NCI-H2107 treated with DMSO at 0.1 percent for 48 hours (cell line): ENCODE data around the gene ZSWIM4.

Experiments used
- DNase-seq: peaks from one replicate; lab custom pipeline; 2025; ENCODE audit not compliant: unreplicated experiment; lab: John Stamatoyannopoulos, UW

Gene ZSWIM4

DNA sequence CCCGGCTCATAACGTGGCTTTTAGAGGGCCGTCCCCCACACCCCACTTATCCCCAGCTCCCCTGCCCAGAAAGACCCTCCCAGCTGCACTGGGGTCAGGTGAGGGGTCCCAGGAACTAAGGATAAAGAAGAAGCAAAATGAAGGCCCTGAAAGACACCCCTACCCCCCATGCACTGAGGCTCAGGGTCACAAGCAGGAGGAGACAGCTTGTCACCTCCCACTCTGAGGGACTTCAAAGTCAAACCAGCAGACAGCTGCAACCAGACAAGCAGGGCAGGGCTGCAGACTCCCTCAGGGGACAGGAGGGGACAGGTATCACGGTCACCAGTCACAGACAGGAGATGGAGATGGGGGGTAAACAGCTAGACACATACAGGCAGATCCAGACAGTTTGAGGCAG lies 75.6 kb downstream of the ZSWIM4 start:
- no peak for DNase-seq

DNA sequence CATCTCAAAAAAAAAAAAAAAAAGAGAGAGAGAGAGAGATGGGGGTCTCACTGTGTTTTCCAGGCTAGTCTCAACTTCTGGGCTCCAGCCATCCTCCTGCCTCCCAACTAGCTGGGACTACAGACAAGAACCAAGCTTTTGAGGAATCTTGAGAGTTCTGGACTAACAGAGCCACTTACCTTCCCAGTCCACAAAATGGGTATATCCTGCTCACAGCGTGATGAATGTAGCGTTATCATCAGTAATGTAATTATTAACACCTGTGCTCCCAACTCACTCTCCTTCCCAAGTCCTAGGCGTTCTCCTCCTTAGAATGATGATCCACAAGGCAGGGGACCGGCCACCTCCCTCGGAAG lies 77.1 kb downstream of the ZSWIM4 start:
- DNase-seq = no peak

DNA sequence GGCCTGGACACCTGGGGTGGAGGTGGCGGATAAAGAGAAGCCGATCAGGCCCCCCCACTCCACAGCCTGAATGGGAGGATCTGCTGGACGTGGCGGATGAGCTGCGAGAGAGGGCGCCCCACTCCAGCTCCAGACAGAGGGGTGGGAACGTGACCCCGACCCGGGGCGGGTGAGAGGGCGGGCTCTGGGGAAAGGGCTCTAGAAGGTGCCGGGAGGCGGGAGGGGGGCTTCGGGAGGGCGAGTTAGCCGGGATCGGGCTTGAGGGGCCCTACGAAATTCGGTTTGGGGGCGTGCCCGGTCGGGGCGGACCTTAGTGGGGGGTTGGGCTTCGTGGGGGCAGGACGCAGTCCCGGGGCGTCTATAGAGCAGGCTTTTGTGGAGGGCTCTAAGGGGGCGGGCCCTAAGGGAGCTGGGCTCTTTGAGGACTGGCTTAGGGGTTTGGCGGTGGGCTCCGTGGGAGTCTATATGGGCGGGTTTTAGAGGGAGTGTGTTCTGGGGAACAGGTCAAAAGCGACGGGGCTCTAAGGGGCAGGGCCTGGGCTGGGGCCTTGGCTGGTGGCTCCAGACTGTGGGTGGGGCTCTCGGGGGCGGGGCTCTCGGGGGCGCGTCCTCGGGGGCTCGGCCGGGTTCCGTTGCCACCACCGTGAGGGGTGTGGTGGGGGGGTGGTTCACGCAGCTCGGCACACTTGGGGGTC lies 77.6 kb downstream of the ZSWIM4 start:
- DNase-seq = no peak

DNA sequence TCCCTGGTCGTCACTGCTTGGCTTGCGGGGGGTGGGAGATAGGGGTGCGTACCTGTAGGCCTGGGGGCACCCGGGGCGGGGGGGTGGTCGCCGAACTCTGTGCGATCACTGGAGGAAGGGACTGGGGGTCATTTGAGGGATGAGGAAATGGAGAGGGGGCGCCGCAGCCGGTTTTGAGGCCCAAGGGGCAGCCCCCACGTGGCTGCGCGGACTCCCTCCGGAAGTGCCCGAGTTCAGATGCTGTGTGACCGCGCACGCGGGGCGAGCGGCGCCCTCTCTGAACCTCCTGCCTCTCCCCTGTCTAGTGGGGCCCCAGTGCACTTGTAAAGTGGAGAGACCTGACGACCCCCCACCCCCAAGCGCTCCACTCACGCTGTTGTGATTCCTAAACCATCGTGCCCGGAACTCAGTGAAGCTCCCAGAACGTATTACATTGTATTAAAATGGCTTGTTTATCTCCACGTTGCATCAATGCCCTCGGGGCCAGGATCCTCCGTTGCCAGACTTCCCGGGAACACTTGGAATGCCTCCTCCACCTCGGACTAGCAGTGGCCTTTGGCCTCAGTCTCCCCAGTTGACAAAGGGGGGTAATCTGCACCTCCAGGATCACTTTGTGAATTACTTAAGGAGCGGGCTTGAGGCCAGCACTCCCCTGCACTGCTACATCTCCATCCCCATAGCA lies 78.7 kb downstream of the ZSWIM4 start:
- DNase-seq = no peak

DNA sequence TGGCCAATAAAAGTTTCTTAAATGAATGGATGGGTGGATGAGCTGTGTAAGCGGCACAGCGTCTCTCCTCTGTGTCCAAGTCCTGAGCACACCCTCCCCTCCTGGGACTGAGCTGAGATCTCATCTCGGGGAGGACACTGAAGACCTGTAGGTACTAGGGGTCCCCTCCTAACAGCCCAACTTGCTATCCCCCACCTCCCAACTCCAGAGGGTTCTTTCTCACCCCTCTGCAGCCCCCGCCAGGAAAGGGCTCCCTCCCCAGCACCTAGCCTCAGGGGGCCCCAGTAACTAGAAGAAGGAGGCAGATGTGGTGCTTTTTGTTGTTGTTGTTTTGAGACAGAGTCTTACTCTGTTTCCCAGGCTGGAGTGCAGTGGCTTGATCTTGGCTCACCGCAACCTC lies 80.6 kb downstream of the ZSWIM4 start:
- no peak for DNase-seq

DNA sequence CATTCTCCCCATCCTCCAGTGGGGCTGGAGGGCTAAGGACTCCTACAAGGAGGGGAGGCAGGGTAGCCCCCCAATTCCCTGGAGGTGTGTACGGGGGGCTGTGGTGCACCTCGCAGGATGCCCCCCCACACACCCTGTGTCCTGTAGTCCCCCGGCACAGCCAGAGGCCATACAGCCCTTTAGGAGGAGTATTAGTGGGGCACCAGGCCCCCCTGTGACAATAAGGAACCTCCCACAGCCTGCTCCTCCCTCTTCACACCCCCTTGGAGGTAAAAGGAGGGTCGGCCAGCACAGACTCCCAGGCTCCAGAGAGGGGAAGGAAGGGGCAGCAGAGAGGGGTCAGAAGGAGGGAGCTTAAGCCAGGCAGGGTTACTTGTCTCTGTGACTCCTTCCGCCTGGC lies 81.6 kb downstream of the ZSWIM4 start, which contains the start of gene NANOS3:
Gene NANOS3, plus strand, starts transcription at position 301 of the 400 bp plus-strand sequence. CDS start 115 bp downstream, outside the sequence.
- DNase-seq = no peak

DNA sequence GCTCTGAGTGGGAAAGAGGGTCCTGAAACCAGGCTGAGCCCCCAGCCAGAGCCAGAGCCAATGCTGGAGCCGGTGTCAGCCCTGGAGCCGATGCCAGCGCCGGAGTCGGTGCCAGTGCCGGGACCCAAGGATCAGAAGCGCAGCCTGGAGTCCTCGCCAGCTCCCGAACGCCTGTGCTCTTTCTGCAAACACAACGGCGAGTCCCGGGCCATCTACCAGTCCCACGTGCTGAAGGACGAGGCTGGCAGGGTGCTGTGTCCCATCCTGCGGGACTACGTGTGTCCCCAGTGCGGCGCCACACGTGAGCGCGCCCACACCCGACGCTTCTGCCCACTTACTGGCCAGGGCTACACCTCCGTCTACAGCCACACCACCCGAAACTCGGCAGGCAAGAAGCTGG lies 82.1 kb downstream of the ZSWIM4 start:
- DNase-seq = no peak

DNA sequence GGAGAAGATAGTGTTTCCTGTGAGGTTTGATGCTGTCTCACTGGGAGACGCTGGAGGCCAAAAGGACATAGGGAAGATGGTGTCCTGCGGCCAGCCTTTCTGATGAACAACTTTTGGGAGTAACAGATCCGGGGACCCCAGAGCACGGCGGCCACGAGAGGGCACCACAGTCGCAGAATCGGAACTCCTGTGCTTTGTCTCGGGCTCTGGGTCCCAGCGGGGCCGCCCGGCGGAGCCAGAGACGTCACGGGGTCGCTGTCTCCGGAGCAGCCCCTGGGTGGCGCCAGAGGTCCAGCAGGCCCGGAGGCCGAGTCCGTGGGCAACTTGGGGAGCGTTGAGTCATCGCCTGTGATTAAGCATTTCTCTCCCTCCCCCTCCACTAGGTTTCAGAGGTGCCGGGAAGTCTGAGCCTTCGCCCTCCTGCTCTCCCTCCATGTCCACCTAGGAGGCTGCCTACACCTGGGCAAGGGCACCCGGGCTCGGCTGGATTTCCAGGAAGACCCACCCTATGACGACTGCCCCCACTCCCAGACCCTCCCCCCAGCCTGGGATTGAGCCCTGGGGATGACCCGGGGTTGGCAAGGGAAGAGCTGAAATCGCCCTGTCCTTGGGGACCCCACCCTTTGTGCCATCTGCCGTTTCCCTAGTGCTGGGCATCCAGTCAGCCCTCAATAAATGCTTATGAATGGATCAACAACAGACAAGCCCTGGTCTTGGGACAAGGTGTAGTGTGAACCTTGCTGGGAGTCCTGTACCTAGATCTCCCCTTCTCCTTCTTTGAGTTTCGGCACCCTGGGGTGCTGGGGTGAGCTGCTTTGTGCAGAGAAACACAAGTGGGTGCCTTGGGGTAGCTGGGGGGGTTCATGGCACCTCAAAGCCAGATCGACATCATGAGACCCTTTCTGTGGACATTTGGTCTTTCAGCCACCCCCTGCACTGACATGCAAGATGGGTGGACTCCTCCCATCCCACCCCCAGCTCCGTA lies 85.1 kb downstream of the ZSWIM4 start:
- DNase-seq = peak; percentile 83

DNA sequence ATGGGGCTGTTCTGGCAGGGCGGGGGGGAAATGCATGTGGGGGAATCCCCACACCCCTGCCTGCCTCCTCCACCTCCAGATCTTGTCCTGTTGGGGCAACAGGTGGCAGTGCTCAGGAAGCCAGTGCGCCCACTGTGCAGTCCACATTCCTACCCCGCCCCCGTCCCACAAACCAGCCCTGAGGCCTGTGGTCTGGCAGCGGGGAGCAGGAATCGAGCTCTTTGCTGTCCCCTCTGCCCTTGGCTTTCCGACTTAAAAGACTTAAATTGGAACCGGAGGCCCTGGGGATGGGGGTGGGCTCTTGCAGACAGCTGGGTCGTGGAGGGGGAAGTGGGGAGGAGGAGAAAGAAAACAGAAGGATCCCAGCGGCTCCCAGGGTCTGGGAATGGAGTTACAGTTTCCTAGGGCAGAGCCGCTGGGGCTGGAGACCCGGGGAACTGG lies 86.0 kb downstream of the ZSWIM4 start:
- no peak for DNase-seq
